NT2/D1 (cell line): ENCODE results near the gene ZNF513.

Experiments used
- DNase-seq: peaks from one replicate; pipeline ENCODE4 v3.0.0-alpha.2; 2011; ENCODE audit warnings: low read depth, low spot score
- H3K27me3 ChIP-seq: 2 replicates; pipeline ENCODE4 v1.6.0; 2011; ENCODE audit warnings: mild to moderate bottlenecking; ENCODE audit not compliant: insufficient read length, insufficient read depth
- H3K36me3 ChIP-seq: 2 replicates; pipeline ENCODE4 v1.6.1; 2011; ENCODE audit warnings: mild to moderate bottlenecking, low read length, mixed read lengths; ENCODE audit not compliant: insufficient read depth, insufficient read length
- H3K4me1 ChIP-seq: 2 replicates; pipeline ENCODE4 v1.5.1; 2011; ENCODE audit not compliant: insufficient read depth, insufficient read length
- H3K4me3 ChIP-seq: 2 replicates; pipeline ENCODE4 v1.5.1; 2011; ENCODE audit warnings: low read depth; ENCODE audit not compliant: insufficient read length
- H3K9ac ChIP-seq: 2 replicates; pipeline ENCODE4 v1.6.0; 2011; ENCODE audit warnings: low read depth; ENCODE audit not compliant: insufficient read length
- H3K9me3 ChIP-seq: 2 replicates; pipeline ENCODE4 v1.5.1; 2011; ENCODE audit warnings: mild to moderate bottlenecking, low read length; ENCODE audit not compliant: insufficient read depth
- SUZ12 ChIP-seq: IDR thresholded peaks from 2 replicates; pipeline ENCODE4 v1.6.1; 2011; ENCODE audit not compliant: insufficient read length, insufficient read depth; ENCODE audit errors: extremely low read depth
- YY1 ChIP-seq: IDR thresholded peaks from 2 replicates; pipeline ENCODE4 v1.6.1; 2011; ENCODE audit not compliant: insufficient read length, insufficient read depth
- ZNF274 ChIP-seq: IDR thresholded peaks from 2 replicates; pipeline ENCODE4 v1.6.1; 2011; ENCODE audit warnings: mild to moderate bottlenecking, low read depth, low read length

Gene ZNF513

DNA sequence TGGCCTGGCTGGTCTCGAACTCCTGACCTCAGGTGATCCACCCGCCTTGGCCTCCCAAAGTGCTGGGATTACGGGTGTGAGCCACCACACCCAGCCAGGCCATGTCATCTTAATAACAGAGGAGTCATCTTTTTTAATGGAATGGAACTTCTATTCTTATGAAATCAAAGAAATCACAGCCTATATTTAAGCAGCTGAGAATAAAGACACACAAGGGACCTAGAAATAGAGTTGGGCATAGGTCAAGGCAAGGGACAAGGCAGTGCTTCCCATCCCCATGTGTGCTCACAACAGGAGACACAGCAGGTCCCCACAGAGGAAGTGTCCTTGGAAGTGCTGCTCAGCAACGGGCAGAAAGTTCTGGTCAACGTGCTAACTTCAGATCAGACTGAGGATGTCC is 7.0 kb downstream of the ZNF513 start:
- H3K4me3 ChIP-seq: no peak overlapping the region
- H3K4me1 ChIP-seq: peaks cover 5% of the 10 kb centered on the region
- no peaks in the 10 kb centered on the region for H3K9me3 ChIP-seq
- H3K36me3 ChIP-seq: peaks cover 71% of the 10 kb centered on the region
- H3K9ac ChIP-seq: no peak overlapping the region
- no peak for TF ChIP-seq YY1
- H3K27me3 ChIP-seq: no peaks in the 10 kb centered on the region
- no peak for DNase-seq

- TF ChIP-seq SUZ12: no peak
- Histone ChIP-seq H3K27me3 (no peaks in the 10 kb centered on the region), H3K9ac (no peak overlapping the region), H3K4me1 (peaks cover 5% of the 10 kb centered on the region), H3K36me3 (peaks cover 71% of the 10 kb centered on the region), H3K4me3 (no peak overlapping the region), H3K9me3 (no peaks in the 10 kb centered on the region)
- no peak for DNase-seq
These were observed 7.6 kb downstream of the ZNF513 start for GRCh38 chr2:27372937-27373336.

- H3K9ac ChIP-seq: peak overlapping the region; percentile 93
- H3K36me3 ChIP-seq: peaks cover 71% of the 10 kb centered on the region
- TF ChIP-seq YY1 (no peak), SUZ12 (no peak), ZNF274 (no peak)
- H3K9me3 ChIP-seq: no peaks in the 10 kb centered on the region
- H3K27me3 ChIP-seq: no peaks in the 10 kb centered on the region
- DNase-seq: no peak
- H3K4me1 ChIP-seq: peaks cover 5% of the 10 kb centered on the region
- peak overlapping the region; percentile 99 for H3K4me3 ChIP-seq
These were observed 9.5 kb downstream of the ZNF513 start for GRCh38 chr2:27370816-27371620.

- no peaks in the 10 kb centered on the region for H3K9me3 ChIP-seq
- peak; percentile 98 for DNase-seq
- H3K9ac ChIP-seq: peak within 1 kb of the TSS; percentile 96
- TF ChIP-seq SUZ12 (no peak), YY1 (peak; percentile 75)
- peak within 1 kb of the TSS; percentile 99 for H3K4me3 ChIP-seq
- no peaks in the 10 kb centered on the region for H3K27me3 ChIP-seq
- peaks cover 68% of the 10 kb centered on the region for H3K36me3 ChIP-seq
- peaks cover 5% of the 10 kb centered on the region for H3K4me1 ChIP-seq
These were observed 10.3 kb downstream of the ZNF513 start, which contains the start of the genes EIF2B4 and SNX17 for GRCh38 chr2:27370026-27370815. Gene EIF2B4 (minus strand): TSS chr2:27370338. CDS start chr2:27370314, 24 bp downstream. Gene SNX17 (plus strand): TSS chr2:27370616. CDS start chr2:27370744, 128 bp downstream.

DNA sequence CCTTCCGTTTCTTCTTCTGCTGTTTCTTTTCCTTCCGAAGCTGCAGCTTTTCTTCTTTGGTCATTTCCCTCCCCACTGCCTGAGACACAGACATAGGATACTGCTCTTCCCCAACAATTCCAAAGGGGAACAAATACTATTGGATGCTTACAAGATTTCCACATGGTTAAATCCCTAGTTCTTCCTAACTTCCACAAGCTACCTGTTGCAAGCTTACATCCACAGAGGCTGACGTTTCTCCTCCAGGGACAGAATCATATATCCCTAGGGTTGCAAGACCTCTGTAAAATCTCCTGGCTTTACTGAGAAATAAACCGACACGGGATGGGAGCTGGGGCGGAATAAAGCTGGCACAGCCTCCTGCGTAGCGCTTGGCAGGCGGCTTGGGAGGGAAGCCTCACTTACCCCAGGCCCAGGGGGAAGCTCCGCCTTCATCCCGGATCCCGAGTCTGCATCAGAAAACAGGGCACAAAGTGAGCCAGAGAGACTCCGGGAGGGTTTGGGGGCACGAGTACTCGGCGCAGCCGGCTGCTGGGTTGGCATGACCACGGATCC is 11.0 kb downstream of the ZNF513 start:
- TF ChIP-seq SUZ12: no peak
- TF ChIP-seq ZNF274: no peak
- no peak for TF ChIP-seq YY1
- H3K4me1 ChIP-seq: peaks cover 5% of the 10 kb centered on the region
- no peaks in the 10 kb centered on the region for H3K27me3 ChIP-seq
- H3K4me3 ChIP-seq: peak overlapping the region; percentile 99
- no peak for DNase-seq
- H3K9me3 ChIP-seq: no peaks in the 10 kb centered on the region
- H3K9ac ChIP-seq: peak overlapping the region; percentile 96
- H3K36me3 ChIP-seq: peaks cover 63% of the 10 kb centered on the region

- Histone ChIP-seq H3K36me3 (peaks cover 51% of the 10 kb centered on the region), H3K4me3 (no peak overlapping the region), H3K9me3 (no peaks in the 10 kb centered on the region), H3K9ac (no peak overlapping the region), H3K27me3 (no peaks in the 10 kb centered on the region), H3K4me1 (no peaks in the 10 kb centered on the region)
- no peak for DNase-seq
- TF ChIP-seq YY1 (no peak), SUZ12 (no peak), ZNF274 (no peak)
These were observed 16.6 kb downstream of the ZNF513 start for GRCh38 chr2:27363933-27364332.
